ENCODE results near the gene DNAJC5. TPM values are rescaled to one million over a fixed set of nuclear protein-coding genes. Genes with fewer than 3 reads are reported as not detected.
A peak's percentile ranks its signal among the peaks of the same experiment; 100 is the strongest.

The DNAJC5 gene
- total RNA-seq, 1 donor from 2014 or later = 54.5 TPM

DNA sequence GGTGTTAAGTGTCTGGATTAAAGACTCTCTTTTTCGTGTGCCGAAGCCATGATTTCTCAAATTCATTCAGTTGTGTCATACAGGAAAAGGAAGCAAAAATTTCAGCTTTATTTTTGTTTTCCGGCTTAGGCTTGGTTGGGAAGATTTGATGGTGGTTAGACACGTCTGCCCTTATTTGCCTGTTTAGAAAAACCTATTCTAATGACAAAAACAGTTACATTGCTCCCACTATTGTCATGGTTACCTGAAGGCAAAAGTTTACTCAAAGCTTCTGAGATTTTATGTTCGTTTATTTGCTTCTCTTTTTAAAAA lies 982 bp downstream of the DNAJC5 start:
- peaks cover 9% of the 10 kb centered on the region for H3K36me3 ChIP-seq
- H3K4me3 ChIP-seq = peak overlapping the region; percentile 66
- H3K27ac ChIP-seq = peak overlapping the region; percentile 86
- intact Hi-C loops (cut with DNase I) = no loop called here
- DNase-seq (no peak), ATAC-seq (no peak)
- H3K27me3 ChIP-seq (ENCODE audit: low read depth) = no peaks in the 10 kb centered on the region
- no peaks in the 10 kb centered on the region for H3K9me3 ChIP-seq
- TF ChIP-seq, protein P1, sequence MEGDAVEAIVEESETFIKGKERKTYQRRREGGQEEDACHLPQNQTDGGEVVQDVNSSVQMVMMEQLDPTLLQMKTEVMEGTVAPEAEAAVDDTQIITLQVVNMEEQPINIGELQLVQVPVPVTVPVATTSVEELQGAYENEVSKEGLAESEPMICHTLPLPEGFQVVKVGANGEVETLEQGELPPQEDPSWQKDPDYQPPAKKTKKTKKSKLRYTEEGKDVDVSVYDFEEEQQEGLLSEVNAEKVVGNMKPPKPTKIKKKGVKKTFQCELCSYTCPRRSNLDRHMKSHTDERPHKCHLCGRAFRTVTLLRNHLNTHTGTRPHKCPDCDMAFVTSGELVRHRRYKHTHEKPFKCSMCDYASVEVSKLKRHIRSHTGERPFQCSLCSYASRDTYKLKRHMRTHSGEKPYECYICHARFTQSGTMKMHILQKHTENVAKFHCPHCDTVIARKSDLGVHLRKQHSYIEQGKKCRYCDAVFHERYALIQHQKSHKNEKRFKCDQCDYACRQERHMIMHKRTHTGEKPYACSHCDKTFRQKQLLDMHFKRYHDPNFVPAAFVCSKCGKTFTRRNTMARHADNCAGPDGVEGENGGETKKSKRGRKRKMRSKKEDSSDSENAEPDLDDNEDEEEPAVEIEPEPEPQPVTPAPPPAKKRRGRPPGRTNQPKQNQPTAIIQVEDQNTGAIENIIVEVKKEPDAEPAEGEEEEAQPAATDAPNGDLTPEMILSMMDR (IDR thresholded peaks at IDR 0.05) = no peak
- H3K4me1 ChIP-seq = peaks cover 63% of the 10 kb centered on the region

DNA sequence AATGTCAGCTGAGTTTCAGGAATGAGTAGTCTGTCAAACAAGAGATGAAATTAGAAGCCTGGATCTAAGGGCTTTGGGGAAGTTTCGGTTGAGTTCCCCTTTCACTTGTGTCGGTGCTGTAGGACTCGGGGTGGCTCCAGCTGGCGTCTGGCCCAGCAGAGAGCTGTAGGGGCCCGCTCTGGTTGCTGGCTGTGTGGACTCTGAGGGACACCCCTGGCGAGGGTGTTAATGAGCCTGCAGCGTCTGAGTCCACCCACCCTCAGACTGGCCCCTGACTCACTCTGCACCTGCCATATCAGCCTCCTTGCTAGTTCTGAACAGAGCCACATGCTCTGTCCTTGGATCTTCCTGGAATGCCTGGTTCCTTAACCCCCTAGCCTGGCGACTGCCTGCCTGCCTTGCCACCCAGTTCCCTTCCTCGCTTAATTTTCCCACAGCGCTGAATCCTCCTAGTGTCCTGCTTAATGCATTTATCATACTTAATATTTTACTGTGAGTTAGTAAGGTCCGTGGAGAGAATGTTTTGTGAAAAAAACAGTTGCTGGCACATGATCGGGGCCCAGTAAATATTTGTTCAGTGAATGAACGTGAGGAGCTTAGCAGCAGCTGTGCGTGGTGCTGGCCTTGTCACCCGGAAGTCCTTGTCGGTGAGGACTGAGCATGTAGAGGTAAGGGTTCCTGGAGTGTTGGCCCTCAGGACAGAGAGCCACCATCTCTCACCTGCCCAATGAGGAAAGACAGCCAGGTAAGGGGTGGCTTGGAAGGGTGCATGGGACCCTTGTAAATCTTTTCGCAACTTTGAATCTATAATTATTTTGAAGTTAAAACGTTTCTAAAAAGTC lies 1.6 kb downstream of the DNAJC5 start:
- ATAC-seq = peak; percentile 65 to 76
- H3K36me3 ChIP-seq = peaks cover 5% of the 10 kb centered on the region
- TF ChIP-seq, protein P1 (IDR thresholded peaks at IDR 0.05) = no peak
- intact Hi-C loops (cut with DNase I) = no loop called here
- H3K4me3 ChIP-seq = peak overlapping the region; percentile 66
- peaks cover 68% of the 10 kb centered on the region for H3K4me1 ChIP-seq
- H3K27me3 ChIP-seq (ENCODE audit: low read depth) = no peaks in the 10 kb centered on the region
- peak overlapping the region; percentile 86 for H3K27ac ChIP-seq
- peak; percentile 87 for DNase-seq
- H3K9me3 ChIP-seq = no peaks in the 10 kb centered on the region

GRCh38 chr20:63897978-63898561 lies 3.1 kb downstream of the DNAJC5 start:
- H3K27me3 ChIP-seq (ENCODE audit: low read depth) = no peaks in the 10 kb centered on the region

GRCh38 chr20:63898882-63899558 lies 4.1 kb downstream of the DNAJC5 start:
- TF ChIP-seq, protein P1 (IDR thresholded peaks at IDR 0.05) = no peak
- Histone ChIP-seq H3K4me1 (peaks cover 77% of the 10 kb centered on the region), H3K27ac (no peak overlapping the region), H3K36me3 (peaks cover 4% of the 10 kb centered on the region), H3K27me3 (ENCODE audit: low read depth) (no peaks in the 10 kb centered on the region), H3K9me3 (no peaks in the 10 kb centered on the region), H3K4me3 (no peak overlapping the region)
- DNase-seq (no peak), ATAC-seq (no peak)
- intact Hi-C loops (cut with DNase I) = no loop called here

More at GRCh38 chr20:63897978-63898561, 3.1 kb downstream of the DNAJC5 start:
- intact Hi-C loops (cut with DNase I) = no loop called here
- Histone ChIP-seq H3K36me3 (peaks cover 4% of the 10 kb centered on the region), H3K4me1 (peaks cover 79% of the 10 kb centered on the region), H3K27ac (no peak overlapping the region), H3K4me3 (no peak overlapping the region), H3K9me3 (no peaks in the 10 kb centered on the region)
- TF ChIP-seq, protein P1 (IDR thresholded peaks at IDR 0.05) = no peak
- ATAC-seq = no peak
- no peak for DNase-seq

GRCh38 chr20:63900413-63900812 lies 5.5 kb downstream of the DNAJC5 start:
- Histone ChIP-seq H3K9me3 (no peaks in the 10 kb centered on the region), H3K27ac (peak overlapping the region; percentile 24), H3K4me1 (peaks cover 69% of the 10 kb centered on the region), H3K4me3 (no peak overlapping the region), H3K27me3 (ENCODE audit: low read depth) (no peaks in the 10 kb centered on the region), H3K36me3 (peaks cover 4% of the 10 kb centered on the region)
- TF ChIP-seq, protein P1 (IDR thresholded peaks at IDR 0.05) = no peak
- ATAC-seq = no peak
- intact Hi-C loops (cut with DNase I) = no loop called here
- no peak for DNase-seq

All from lower lobe of right lung (tissue), 2 donors.